PC-3 (cell line): ENCODE measurements around the gene SMIM27. TPM values are rescaled to one million over a fixed set of nuclear protein-coding genes. Genes with fewer than 3 reads are reported as not detected.
A peak's percentile ranks its signal among the peaks of the same experiment; 100 is the strongest.

Experiments used
- ATAC-seq: fragments of 200-7000 bp; cut with Tn5 transposase; 2 replicates; pipeline ENCODE4 v1.9.1; 2020; ENCODE audit warnings: mild to moderate bottlenecking, moderate library complexity
- BruUV-seq: library from RNA; stranded (reverse); fragments of 400-500 nt; replicated peaks from 2 replicates; lab custom pipeline; 2021; lab: Mats Ljungman, UMichigan
- CTCF ChIA-PET: fragments of 300-600 bp; sonication (Branson Sonifier 250); formaldehyde crosslinking; loops from one replicate; lab custom pipeline; 2022; ENCODE audit warnings: antibody characterized with exemption; lab: Charles Lee
- POLR2A ChIA-PET: fragments of 300-600 bp; sonication (Branson Sonifier 250); formaldehyde crosslinking; loops from one replicate; lab custom pipeline; 2022; ENCODE audit warnings: antibody characterized with exemption; ENCODE audit not compliant: unreplicated experiment; lab: Charles Lee
- DNase-seq: peaks from one replicate; pipeline ENCODE4 v3.0.0-alpha.2; 2015
- H2AFZ ChIP-seq: fragments of 300-600 bp; sonication (generic); 2 replicates; pipeline ENCODE4 v1.6.0; 2016; ENCODE audit warnings: antibody characterized with exemption, low read length
- H3F3A ChIP-seq: fragments of 300-600 bp; sonication (generic); one replicate; pipeline ENCODE4 v1.6.0; 2017; ENCODE audit warnings: antibody characterized with exemption, low read length, control low read depth, mild to moderate bottlenecking; ENCODE audit not compliant: unreplicated experiment
- H3K27ac ChIP-seq: fragments of 300-600 bp; sonication (generic); 2 replicates; pipeline ENCODE4 v1.5.1; 2016; ENCODE audit warnings: mild to moderate bottlenecking, low read length
- H3K27me3 ChIP-seq: fragments of 300-600 bp; sonication (generic); 2 replicates; pipeline ENCODE4 v1.6.1; 2016; ENCODE audit warnings: low read length, mixed read lengths
- H3K36me3 ChIP-seq: fragments of 300-600 bp; sonication (generic); 2 replicates; pipeline ENCODE4 v1.6.1; 2016; ENCODE audit warnings: low read depth, mixed run types, low read length, mixed read lengths
- H3K4me1 ChIP-seq: fragments of 300-600 bp; sonication (generic); 2 replicates; pipeline ENCODE4 v1.5.1; 2016; ENCODE audit warnings: low read length; ENCODE audit not compliant: insufficient read depth
- H3K4me2 ChIP-seq: fragments of 300-600 bp; sonication (generic); 2 replicates; pipeline ENCODE4 v1.6.0; 2016; ENCODE audit warnings: low read length
- H3K4me3 ChIP-seq: fragments of 300-600 bp; sonication (generic); 2 replicates; pipeline ENCODE4 v1.5.1; 2016; ENCODE audit warnings: mild to moderate bottlenecking, low read length, mixed read lengths
- H3K79me2 ChIP-seq: fragments of 300-600 bp; sonication (generic); 2 replicates; pipeline ENCODE4 v1.6.1; 2017; ENCODE audit warnings: low read length, mixed read lengths
- H3K9ac ChIP-seq: fragments of 300-600 bp; sonication (generic); 2 replicates; pipeline ENCODE4 v1.6.0; 2016; ENCODE audit warnings: mild to moderate bottlenecking, low read length
- H3K9me2 ChIP-seq: fragments of 300-600 bp; sonication (generic); replicated peaks from 2 replicates; pipeline ENCODE4 v1.6.1; 2016; ENCODE audit warnings: mixed run types, low read length, mixed read lengths
- H3K9me3 ChIP-seq: fragments of 300-600 bp; sonication (generic); 2 replicates; pipeline ENCODE4 v1.6.1; 2016; ENCODE audit warnings: low read length, mixed read lengths
- H4K20me1 ChIP-seq: fragments of 300-600 bp; sonication (generic); 2 replicates; pipeline ENCODE4 v1.6.1; 2016; ENCODE audit warnings: low read length, mixed read lengths
- EZH2 ChIP-seq: fragments of 300-600 bp; sonication (generic); IDR thresholded peaks from one replicate; pipeline ENCODE4 v1.6.1; 2017; ENCODE audit warnings: antibody characterized with exemption, mild to moderate bottlenecking, low read length; ENCODE audit not compliant: unreplicated experiment
- EZH2phosphoT487 ChIP-seq: fragments of 300-600 bp; sonication (generic); IDR thresholded peaks from 2 replicates; pipeline ENCODE4 v1.6.1; 2018; ENCODE audit warnings: mild to moderate bottlenecking, antibody characterized with exemption, low read length, borderline replicate concordance
- intact Hi-C: fragments of 100-400 bp; cut with micrococcal nuclease; formaldehyde crosslinking; loops from 2 replicates; pipeline ENCODE4 v1.9.0; 2023
- total RNA-seq: library from RNA; depleted of rRNA; stranded (reverse); fragments of >200 nt; gene quantifications from 2 replicates; pipeline ENCODE4 v1.2.3, GENCODE V29; 2014
- TF ChIP-seq, protein P1 (sequence below): fragments of 300-600 bp; sonication (generic); conservative IDR thresholded peaks from 2 replicates; pipeline ENCODE4 v1.5.1; 2017; ENCODE audit warnings: antibody characterized with exemption, low read depth, mild to moderate bottlenecking, low read length

SMIM27 gene
- total RNA-seq, 1 experiment from 2014 or later = 3.0 TPM

- ChIA-PET POLR2A (no interaction called here), CTCF (no interaction called here)
- Histone ChIP-seq H3K27me3 (no peaks in the 10 kb centered on the region), H3K27ac (peak overlapping the region; percentile 82), H3K9ac (no peak overlapping the region), H4K20me1 (no peaks in the 10 kb centered on the region), H3K4me3 (no peak overlapping the region), H3K9me3 (no peaks in the 10 kb centered on the region), H3K79me2 (no peaks in the 10 kb centered on the region), H2AFZ (0 out of 2 replicates have a peak overlapping the region, but pooled peaks have one; percentile 28), H3K4me1 (peaks cover 28% of the 10 kb centered on the region), H3F3A (no peaks in the 10 kb centered on the region), H3K4me2 (no peak overlapping the region), H3K36me3 (peaks cover 8% of the 10 kb centered on the region), H3K9me2 (no peaks in the 10 kb centered on the region)
- DNase-seq (no peak), ATAC-seq (no peak)
- intact Hi-C loops = no loop called here
- no TSS peak for BruUV-seq
- TF ChIP-seq EZH2phosphoT487 = no peak
- TF ChIP-seq, protein P1, sequence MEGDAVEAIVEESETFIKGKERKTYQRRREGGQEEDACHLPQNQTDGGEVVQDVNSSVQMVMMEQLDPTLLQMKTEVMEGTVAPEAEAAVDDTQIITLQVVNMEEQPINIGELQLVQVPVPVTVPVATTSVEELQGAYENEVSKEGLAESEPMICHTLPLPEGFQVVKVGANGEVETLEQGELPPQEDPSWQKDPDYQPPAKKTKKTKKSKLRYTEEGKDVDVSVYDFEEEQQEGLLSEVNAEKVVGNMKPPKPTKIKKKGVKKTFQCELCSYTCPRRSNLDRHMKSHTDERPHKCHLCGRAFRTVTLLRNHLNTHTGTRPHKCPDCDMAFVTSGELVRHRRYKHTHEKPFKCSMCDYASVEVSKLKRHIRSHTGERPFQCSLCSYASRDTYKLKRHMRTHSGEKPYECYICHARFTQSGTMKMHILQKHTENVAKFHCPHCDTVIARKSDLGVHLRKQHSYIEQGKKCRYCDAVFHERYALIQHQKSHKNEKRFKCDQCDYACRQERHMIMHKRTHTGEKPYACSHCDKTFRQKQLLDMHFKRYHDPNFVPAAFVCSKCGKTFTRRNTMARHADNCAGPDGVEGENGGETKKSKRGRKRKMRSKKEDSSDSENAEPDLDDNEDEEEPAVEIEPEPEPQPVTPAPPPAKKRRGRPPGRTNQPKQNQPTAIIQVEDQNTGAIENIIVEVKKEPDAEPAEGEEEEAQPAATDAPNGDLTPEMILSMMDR = no peak
- no peak for TF ChIP-seq EZH2
These were observed 49.1 kb upstream of the SMIM27 start for GRCh38 chr9:32503008-32503407.

DNA sequence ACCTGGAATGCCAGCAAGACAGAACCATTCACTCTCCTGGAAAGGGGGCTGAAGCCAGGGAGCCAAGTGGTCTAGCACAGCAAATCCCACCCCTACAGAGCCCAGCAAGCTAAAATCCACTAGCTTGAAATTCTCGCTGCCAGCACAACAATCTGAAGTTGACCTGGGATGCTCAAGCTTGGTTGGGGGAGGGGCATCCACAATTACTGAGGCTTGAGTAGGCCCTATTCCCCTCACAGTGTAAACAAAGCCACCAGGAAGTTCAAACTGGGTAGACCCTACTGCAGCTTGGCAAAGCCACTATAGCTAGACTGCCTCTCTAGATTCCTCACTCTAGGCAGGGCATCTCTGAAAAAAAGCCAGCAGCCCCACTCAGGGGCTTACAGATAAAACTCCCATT, 43.4 kb upstream of the SMIM27 start:
- no peaks in the 10 kb centered on the region for H3K27me3 ChIP-seq
- POLR2A ChIA-PET = no interaction called here
- DNase-seq (no peak), ATAC-seq (no peak)
- CTCF ChIA-PET = no interaction called here
- H3K4me2 ChIP-seq = no peak overlapping the region
- intact Hi-C loops = no loop called here
- no TSS peak for BruUV-seq
- H2AFZ ChIP-seq = no peak overlapping the region
- no peak overlapping the region for H3K9ac ChIP-seq
- no peaks in the 10 kb centered on the region for H3K9me3 ChIP-seq
- H3K9me2 ChIP-seq = no peaks in the 10 kb centered on the region
- TF ChIP-seq, protein P1 = no peak
- TF ChIP-seq EZH2phosphoT487 (no peak), EZH2 (no peak)
- H3K36me3 ChIP-seq = no peaks in the 10 kb centered on the region
- no peaks in the 10 kb centered on the region for H4K20me1 ChIP-seq
- no peaks in the 10 kb centered on the region for H3F3A ChIP-seq
- no peak overlapping the region for H3K4me3 ChIP-seq
- no peak overlapping the region for H3K27ac ChIP-seq
- no peaks in the 10 kb centered on the region for H3K79me2 ChIP-seq
- no peaks in the 10 kb centered on the region for H3K4me1 ChIP-seq

DNA sequence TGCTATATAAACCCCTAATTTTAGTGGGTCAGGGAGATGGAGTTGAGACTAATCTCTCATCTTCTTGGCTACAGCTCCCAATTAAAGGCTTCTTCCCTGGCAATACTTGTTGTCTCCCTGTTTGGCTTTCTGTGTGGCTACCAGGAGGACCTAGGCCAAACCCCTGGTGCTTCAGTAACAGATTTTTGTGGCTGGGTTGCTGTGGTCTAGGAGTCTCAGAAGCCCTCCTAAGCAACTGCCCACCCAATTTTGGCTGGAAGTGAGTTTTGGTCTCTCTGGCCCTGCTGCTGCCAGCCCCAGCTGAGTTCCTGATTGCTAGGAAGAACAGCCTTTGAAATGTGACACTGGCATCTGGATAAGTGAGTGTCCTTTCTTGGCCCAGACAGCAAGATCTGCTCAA, 35.9 kb upstream of the SMIM27 start:
- no peaks in the 10 kb centered on the region for H3F3A ChIP-seq
- ChIA-PET POLR2A (no interaction called here), CTCF (no interaction called here)
- H3K27me3 ChIP-seq = no peaks in the 10 kb centered on the region
- intact Hi-C loops = no loop called here
- TF ChIP-seq EZH2 (no peak), EZH2phosphoT487 (no peak)
- TF ChIP-seq, protein P1 = no peak
- H3K9ac ChIP-seq = no peak overlapping the region
- H3K9me3 ChIP-seq = peaks cover 22% of the 10 kb centered on the region
- H3K4me3 ChIP-seq = no peak overlapping the region
- no peaks in the 10 kb centered on the region for H3K4me1 ChIP-seq
- H3K27ac ChIP-seq = no peak overlapping the region
- no peak for ATAC-seq
- no peak overlapping the region for H2AFZ ChIP-seq
- no peak for DNase-seq
- BruUV-seq = no TSS peak
- H3K36me3 ChIP-seq = peaks cover 29% of the 10 kb centered on the region
- no peaks in the 10 kb centered on the region for H3K79me2 ChIP-seq
- no peaks in the 10 kb centered on the region for H3K9me2 ChIP-seq
- no peak overlapping the region for H3K4me2 ChIP-seq
- H4K20me1 ChIP-seq = no peaks in the 10 kb centered on the region
